Activated CD4-positive, CD25-positive, alpha-beta regulatory T cell treated with anti-CD3 and anti-CD28 coated beads, Interleukin-2, amount 50 U/mL, for 24 hours (primary cell): ENCODE measurements around the gene BPIFB3.

ENCODE experiments used
- ATAC-seq, 2 donors: fragments of 150-1000 bp; cut with Tn5 transposase; one replicate each; pipeline ENCODE4 v1.10.0; 2021; ENCODE audit warnings: mild to moderate bottlenecking in 1 of 2, moderate library complexity in 1 of 2

BPIFB3 gene

GRCh38 chr20:33016581-33017109 lies 37.1 kb upstream of the BPIFB3 start:
- no peak for ATAC-seq

- no peak for ATAC-seq
Measured at GRCh38 chr20:33017542-33017941, 36.2 kb upstream of the BPIFB3 start.

GRCh38 chr20:33018169-33018931 lies 35.4 kb upstream of the BPIFB3 start:
- no peak for ATAC-seq

DNA sequence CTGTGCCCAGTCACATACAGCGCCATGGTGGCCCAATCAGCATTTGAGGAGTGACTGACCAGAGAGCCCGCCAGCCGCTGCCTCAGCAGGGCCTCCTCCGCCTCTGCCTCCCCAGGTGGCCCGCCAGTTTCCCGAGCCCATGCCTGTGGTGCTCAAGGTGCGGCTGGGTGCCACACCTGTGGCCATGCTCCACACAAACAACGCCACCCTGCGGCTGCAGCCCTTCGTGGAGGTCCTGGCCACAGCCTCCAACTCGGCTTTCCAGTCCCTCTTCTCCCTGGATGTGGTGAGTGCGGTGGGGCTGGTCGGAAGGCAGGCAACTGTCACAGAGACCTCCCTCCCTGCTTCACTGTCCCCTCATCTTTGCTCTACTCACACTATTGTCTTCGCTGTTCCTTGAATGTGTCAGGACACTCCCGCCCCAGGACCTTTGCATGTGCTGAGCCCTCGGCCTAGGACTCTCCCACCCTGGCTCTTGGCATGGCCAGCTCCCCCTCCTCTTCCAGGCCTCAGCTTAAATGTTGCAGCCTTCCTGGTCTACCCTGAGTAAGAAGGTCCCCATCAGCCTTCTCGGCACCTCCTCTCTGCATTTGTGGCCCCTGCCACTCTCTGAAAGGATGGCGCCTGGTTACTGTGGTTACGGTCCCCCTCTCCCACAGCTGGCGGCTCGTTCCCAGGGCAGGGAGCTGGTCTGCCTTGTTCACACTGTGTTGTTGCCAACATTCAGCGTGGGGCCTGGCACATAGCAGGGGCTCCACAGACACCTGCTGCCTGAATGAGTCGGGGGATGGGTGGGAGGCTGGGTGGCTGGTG lies 34.0 kb upstream of the BPIFB3 start:
- ATAC-seq, result no peak

GRCh38 chr20:33020278-33021161 lies 33.2 kb upstream of the BPIFB3 start:
- no peak for ATAC-seq

- ATAC-seq, result no peak
Measured at GRCh38 chr20:33021879-33022278, 31.8 kb upstream of the BPIFB3 start.

DNA sequence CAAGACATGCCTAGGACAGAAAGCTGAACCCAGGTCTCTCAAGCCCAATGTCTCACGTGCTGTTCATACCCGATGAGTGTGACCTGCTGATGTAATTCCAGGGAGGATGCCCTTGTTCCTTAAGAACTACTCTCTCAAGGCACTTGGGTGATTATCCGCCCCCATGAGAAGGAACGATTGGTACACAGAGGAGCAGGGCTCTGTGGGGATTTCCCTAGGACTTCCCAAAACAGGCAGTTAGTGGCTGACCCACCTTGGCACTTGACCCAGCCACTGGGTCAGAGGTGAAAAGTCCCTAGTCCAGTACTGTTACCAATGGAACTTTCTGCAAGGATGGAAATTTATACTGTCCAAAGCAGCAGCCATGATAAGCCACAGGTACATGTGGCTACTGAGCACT lies 31.4 kb upstream of the BPIFB3 start:
- no peak for ATAC-seq

- ATAC-seq, result no peak
Measured at GRCh38 chr20:33022694-33023438, 30.8 kb upstream of the BPIFB3 start.

DNA sequence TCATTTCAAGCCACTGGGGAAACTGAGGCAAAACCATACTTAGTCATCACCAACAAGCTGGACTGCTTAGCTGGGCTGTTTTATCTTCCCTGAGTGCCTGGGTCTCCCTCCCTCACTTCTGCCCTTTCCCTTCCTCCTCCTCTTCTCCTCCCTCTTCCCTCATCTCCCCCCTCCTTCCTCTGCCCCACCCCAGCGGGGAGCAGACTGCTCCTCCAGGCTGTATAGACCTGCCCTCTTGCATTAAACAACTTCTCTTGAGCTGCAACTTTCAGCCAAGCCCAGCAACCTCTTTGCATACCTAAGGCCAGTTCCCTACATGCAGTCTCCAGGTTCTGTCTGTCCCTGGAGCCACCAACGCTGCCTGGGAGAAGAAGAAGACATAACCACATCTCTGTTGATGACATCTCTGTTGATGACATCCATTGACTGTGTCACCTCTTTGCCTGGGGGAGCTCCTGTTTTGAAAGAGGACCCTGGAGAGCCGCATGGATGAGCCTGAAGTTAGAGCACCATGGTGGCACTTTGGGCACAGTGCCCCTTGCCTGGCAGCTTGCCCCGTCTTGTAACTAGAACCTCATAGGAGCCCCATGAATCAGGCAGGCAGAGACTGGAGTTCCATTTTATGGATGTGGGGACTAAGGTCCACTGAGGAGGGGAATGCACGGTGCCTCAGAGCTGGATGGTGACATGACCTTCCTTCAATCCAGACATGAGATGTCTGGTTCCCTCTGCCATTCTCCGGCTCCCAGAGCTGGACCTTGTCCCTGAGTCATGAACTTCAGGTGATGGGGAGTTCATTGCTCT lies 30.1 kb upstream of the BPIFB3 start:
- ATAC-seq, result no peak

- no peak for ATAC-seq
Measured at GRCh38 chr20:33024243-33024560, 29.5 kb upstream of the BPIFB3 start.

DNA sequence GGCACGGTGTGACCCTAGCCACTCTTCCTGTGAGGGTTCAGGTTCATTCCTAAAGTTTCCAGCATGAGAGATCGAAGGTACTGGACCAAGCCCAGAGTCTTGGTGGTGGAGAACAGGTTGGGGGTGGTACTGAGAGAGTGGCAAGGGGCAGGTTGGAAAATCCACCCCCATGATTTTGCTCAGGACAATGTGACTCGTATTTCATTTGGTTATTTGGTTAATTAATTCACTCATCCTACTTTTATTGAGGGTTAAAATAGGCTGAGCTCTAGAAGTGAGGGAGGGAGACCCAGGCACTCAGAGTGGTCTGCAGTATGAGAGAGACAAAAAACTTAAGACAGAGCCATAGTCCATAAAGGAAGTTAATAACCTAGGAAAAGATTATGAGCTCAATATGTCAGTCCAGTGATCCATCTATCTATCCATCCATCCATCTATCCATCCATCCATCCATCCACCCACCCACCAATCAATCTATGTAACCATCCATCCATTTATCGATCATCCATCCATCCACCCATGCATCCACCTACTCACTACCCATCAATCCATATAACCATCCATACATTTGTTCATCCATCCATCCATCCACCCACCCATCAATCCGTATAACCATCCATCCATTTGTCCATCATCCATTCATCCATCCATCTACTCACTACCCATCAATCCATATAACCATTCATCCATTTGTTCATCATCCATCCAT lies 28.9 kb upstream of the BPIFB3 start:
- no peak for ATAC-seq

DNA sequence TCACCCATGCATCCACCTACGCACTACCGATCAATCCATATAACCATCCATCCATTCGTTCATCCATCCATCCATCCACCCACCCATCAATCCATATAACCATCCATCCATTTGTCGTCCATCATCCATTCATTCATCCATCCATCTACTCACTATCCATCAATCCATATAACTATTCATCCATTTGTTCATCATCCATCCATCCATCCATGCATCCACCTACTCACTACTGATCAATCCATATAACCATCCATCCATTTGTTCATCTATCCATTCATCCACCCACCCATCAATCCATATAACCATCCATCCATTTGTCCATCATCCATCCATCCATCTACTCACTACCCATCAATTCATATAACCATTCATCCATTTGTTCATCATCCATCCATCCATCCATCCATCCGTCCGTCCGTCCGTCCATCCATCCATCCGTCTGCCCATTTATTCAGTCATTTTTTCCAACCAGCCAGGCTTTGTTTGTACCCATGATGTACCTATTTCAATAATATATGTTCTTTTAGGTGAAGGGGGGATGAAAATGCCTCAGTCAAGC lies 28.3 kb upstream of the BPIFB3 start:
- no peak for ATAC-seq

DNA sequence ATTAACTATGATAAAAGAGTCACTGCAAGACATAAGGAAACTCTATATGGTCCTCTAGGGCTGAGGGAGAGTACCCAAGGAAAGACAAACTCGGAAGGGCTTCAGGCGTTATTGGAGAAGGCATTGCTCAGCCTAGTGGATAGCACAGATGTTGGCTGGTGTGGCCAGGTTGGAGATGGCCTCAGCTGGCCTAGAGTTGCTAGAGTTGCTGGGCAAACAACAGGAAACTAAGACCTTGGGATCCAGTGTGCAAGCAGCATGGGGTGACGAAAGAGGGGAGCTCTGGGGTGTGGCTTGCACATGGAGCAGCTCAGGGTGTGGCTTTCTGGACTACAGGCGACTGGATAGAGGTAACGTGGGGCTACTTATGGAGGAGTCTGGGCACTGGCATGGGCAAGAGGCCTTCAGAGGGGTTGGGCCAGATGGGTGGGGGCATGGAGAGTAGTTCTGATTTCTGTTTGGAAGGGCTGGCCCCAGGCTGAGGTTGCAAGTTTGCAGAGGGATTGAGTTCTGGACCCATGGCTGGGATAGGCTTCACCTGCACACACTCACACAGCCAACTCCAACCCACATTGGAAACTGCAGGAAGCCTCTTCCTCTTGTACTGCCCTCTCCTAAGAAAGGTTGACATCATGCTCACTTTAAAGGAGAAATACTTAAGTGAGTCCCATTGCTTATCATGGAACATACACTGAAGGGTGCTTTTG lies 27.5 kb upstream of the BPIFB3 start:
- no peak for ATAC-seq

DNA sequence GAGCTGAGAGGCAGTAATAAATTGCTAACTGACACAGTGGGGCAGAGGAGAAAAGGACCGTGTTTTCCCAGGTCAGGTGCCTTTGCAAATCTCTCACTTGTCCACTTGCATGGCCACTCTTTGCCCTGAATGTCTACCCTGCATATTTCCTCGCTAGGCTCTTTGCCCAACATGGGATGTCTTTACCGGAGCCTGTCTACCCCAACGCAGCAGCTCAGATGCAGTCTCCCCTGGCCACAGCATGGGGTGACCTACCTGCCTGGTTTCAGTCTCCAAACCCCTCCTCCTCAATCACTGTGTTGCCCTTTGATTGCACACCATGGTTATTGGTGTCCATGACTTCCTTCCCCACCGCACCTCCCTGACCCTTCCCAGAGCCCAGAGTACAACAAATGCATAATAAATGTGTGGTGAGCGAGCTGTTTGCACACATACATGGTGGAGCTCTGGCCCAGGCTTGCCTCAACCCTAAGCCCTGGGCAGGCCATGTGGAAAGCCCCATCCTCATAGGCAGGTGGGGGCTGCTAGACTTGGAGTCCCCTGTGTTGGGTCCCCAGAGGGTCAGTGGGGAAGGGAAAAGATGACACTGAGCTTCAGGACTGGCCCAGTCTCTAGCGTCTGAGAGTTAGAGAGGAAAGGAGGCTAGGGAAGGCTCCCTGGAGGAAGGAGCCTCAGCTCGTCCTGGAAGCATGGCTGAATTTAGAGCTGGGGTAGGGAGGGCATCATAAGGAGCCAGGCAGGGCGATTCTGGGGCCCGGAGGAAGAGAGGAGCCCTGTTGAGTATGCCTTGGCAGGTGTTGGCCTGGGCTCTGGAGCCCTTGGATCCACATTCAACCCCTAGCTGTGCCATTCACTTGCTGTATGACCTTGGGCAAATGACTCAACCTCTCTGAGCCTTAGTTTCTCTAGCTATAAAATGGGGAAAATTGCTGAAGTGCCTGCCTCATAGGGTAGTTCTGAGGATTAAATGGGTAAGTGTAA lies 26.6 kb upstream of the BPIFB3 start:
- no peak for ATAC-seq

DNA sequence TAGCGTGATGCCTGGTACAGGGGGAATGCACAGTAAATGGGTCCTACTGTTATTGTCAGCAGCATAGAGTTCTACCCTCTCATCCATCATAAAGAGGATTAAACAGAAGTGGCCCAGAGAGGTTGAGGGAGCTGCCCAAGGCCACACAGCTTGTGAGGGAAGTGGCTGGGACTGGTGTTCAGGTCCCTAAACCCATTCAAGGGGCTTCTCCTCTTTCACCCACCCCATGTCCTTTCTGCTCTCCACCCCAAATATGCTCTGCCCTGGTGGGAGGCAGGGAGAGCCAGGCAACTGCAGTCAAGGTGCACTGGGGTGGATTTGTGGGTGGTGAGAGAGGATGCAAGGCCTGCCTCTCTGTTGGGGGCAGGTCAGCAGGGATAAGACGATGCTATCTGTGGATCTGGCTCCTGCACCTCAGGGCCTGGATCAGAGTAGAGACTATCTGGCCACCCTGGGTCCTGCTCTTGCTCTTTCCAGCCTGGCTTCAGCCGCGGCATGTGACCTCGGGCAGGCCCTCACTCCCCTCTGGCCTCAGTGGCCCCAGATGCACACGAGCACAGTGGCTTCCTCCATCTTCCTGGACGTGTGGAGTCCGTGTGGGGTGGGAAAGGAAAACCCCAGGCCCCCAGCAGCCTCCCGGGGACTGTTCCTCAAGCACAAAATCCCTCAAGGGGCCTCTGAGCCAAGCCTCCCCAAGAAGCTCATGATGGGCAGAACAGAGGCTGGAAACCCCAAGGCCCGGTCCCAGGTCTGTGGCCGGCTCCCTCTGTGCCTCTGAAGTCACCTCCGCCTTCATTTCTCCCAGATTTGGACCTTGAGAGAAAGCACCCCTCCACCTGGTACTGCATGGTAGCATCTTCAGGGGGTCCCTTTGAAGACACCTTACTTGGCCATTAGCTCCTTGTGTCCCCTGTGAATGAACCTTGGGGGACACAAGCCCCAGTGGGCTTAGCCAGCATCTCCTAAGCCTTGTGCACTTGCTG lies 25.6 kb upstream of the BPIFB3 start:
- ATAC-seq, result no peak

DNA sequence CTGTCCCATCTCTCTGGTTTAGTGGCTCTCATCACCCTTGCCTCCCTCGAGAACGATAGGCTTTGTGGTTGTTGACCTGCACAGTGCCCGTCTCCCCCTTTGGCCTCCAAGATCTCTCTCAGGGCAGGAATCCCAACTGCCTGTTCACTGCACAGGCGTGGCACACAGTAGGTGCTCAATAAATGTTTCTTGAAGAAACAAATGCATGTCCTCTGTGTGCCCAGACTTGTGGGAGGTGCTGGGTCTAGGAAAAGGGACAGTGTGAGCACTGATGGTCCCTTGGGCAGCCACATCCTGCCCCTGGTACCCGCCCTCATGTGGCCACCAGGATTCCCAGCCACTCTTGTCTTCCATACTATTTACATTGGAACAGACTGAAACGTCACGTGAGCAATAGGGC lies 24.8 kb upstream of the BPIFB3 start:
- no peak for ATAC-seq

DNA sequence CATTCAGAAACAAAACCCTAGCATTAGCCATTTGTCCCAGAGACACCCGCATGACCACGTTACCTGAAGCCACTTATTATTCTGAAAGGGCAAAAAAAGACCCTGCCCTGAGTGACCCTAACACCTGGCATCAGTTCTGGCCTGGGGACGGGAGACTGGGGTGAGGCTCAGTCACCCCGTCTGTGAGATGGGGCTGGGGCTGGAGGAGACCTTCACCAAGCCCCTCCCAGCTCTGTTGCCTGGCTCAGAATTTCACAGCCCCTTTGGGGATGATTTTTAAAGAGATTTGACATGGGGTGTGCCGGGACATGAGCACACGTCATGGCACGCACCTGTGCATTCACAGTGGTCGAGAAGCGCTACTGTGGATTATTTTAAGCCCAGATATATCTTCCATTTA lies 23.6 kb upstream of the BPIFB3 start:
- no peak for ATAC-seq
